Measurements from ENCODE around the gene MLX. TPM values are rescaled to one million over a fixed set of nuclear protein-coding genes. Genes with fewer than 3 reads are reported as not detected.
A peak's percentile ranks its signal among the peaks of the same experiment; 100 is the strongest.

The MLX gene
- total and polyA plus RNA-seq, 8 donors, result 39.1 to 101 (median 59.5) TPM

DNA sequence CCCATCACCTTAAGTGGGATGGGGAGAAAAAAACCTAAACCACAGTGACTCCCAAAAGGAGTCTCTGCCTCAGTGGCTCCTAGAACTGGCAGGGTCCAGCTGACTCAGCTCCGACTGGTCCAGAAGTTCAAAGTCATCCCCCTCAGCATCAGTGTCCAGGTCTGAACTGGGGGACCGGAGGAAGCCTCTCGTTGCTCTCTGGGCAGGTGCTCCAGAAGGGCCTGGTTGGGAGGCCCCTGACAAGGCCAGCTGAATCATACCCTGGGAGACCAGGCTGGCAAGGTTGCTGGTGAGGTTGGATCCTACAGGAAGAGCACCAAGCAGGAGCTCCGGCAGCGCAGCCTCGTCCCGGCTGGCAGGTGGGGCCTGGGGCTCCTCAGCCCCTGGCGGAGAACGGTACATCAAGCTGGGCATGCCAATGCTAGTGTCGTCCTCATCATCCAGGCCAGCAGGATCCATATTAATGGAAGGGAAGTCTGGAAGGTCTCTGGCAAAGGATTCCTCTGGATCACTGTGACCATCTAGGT is 14.9 kb downstream of the MLX start:
- H3K4me1 ChIP-seq, result peaks cover 23 to 56% (median 49%) of the 10 kb centered on the region in 4 donors
- H3K36me3 ChIP-seq, result peaks cover 52 to 77% (median 75%) of the 10 kb centered on the region in 4 donors
- intact Hi-C loops (cut with DNase I; ENCODE audit: low total_unique reads), result loop anchor here (10.0 kb wide), 1 partner anchor 103 kb away; the partner anchor contains the start of genes CCR10 and CNTNAP1
- DNase-seq, result no peak
- 85 to 93% (median 91%) methylated on average over 6 to 10 of the region's 10 CpGs for WGBS, 5 donors
- H3K27me3 ChIP-seq, result no peaks in the 10 kb centered on the region
- TF ChIP-seq POLR2A (IDR thresholded peaks at IDR 0.05), result no peak
- TF ChIP-seq, protein P1, sequence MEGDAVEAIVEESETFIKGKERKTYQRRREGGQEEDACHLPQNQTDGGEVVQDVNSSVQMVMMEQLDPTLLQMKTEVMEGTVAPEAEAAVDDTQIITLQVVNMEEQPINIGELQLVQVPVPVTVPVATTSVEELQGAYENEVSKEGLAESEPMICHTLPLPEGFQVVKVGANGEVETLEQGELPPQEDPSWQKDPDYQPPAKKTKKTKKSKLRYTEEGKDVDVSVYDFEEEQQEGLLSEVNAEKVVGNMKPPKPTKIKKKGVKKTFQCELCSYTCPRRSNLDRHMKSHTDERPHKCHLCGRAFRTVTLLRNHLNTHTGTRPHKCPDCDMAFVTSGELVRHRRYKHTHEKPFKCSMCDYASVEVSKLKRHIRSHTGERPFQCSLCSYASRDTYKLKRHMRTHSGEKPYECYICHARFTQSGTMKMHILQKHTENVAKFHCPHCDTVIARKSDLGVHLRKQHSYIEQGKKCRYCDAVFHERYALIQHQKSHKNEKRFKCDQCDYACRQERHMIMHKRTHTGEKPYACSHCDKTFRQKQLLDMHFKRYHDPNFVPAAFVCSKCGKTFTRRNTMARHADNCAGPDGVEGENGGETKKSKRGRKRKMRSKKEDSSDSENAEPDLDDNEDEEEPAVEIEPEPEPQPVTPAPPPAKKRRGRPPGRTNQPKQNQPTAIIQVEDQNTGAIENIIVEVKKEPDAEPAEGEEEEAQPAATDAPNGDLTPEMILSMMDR (IDR thresholded peaks at IDR 0.05), result no peak
- no peak for TF ChIP-seq POLR2AphosphoS5 (IDR thresholded peaks at IDR 0.05)
- no peaks in the 10 kb centered on the region for H3K9me3 ChIP-seq
- H3K27ac ChIP-seq, result no peak overlapping the region
- H3K4me3 ChIP-seq, result no peak overlapping the region

DNA sequence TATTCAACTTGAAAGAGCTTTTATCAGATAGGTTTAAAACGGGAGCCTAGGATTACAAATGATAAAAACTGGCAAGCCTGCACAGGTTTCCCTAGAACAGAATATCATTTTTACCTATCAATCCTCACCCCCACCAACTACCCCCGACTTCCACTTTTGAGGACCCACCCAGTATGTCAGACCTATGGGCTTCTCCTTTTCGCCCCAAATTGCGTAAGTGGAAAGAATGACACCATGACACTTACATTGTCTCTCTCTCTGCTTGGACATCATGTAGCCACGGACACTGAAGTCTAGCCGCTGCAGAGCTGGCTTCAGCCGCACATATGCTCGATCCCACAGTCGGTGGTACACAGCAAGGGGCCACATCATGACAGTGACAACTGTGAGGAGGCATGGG is 18.0 kb downstream of the MLX start:
- peaks cover 31 to 55% (median 45%) of the 10 kb centered on the region in 4 donors for H3K4me1 ChIP-seq
- H3K36me3 ChIP-seq, result peaks cover 58 to 100% (median 98%) of the 10 kb centered on the region in 4 donors
- intact Hi-C loops (cut with DNase I; ENCODE audit: low total_unique reads), result loop anchor here (10.0 kb wide), 1 partner anchor 100 kb away; the partner anchor contains the start of genes CCR10 and CNTNAP1
- no peaks in the 10 kb centered on the region for H3K27me3 ChIP-seq
- 71 to 87% (median 83%) methylated on average over 8 to 9 of the region's 9 CpGs for WGBS, 5 donors
- TF ChIP-seq POLR2A (IDR thresholded peaks at IDR 0.05), result no peak
- TF ChIP-seq POLR2AphosphoS5 (IDR thresholded peaks at IDR 0.05), result no peak
- no peak for TF ChIP-seq EP300 (IDR thresholded peaks at IDR 0.05)
- TF ChIP-seq, protein P1 (IDR thresholded peaks at IDR 0.05), result no peak
- H3K9me3 ChIP-seq, result no peaks in the 10 kb centered on the region
- H3K27ac ChIP-seq, result peak overlapping the region in 3 of 5 donors; percentile 71 to 75 (median 74)
- no peak overlapping the region for H3K4me3 ChIP-seq
- DNase-seq, result no peak

DNA sequence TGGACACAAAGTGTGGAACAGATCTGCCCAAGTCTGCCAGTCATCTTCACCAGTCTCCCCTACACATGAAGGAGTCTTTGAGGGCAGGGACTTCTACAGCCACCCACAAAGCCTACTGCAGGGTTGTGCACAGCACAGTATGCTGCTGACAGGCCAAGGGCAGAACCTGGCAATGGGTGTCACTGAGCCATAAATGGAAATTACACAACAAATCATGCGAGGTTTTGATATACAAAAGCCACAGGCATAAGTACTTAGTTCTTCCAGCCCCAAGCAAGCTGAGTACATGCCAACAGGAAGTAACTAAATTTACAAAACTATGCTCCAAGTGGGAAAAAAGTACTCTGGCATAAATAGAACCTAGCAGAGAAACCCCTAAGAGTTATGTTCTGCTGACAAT is 18.5 kb downstream of the MLX start:
- peak overlapping the region in 3 of 5 donors; percentile 71 to 75 (median 74) for H3K27ac ChIP-seq
- 6 to 16% (median 10%) methylated on average over 1 of the region's 1 CpG for WGBS, 5 donors
- no peaks in the 10 kb centered on the region for H3K9me3 ChIP-seq
- intact Hi-C loops (cut with DNase I; ENCODE audit: low total_unique reads), result loop anchor here (10.0 kb wide), 1 partner anchor 99 kb away; the partner anchor contains the start of genes CCR10 and CNTNAP1
- peaks cover 61 to 100% (median 98%) of the 10 kb centered on the region in 4 donors for H3K36me3 ChIP-seq
- H3K4me1 ChIP-seq, result peaks cover 31 to 51% (median 44%) of the 10 kb centered on the region in 4 donors
- no peaks in the 10 kb centered on the region for H3K27me3 ChIP-seq
- no peak for DNase-seq
- H3K4me3 ChIP-seq, result no peak overlapping the region
- TF ChIP-seq, protein P1 (IDR thresholded peaks at IDR 0.05), result no peak
- TF ChIP-seq POLR2AphosphoS5 (IDR thresholded peaks at IDR 0.05), result no peak
- no peak for TF ChIP-seq POLR2A (IDR thresholded peaks at IDR 0.05)
- no peak for TF ChIP-seq EP300 (IDR thresholded peaks at IDR 0.05)

DNA sequence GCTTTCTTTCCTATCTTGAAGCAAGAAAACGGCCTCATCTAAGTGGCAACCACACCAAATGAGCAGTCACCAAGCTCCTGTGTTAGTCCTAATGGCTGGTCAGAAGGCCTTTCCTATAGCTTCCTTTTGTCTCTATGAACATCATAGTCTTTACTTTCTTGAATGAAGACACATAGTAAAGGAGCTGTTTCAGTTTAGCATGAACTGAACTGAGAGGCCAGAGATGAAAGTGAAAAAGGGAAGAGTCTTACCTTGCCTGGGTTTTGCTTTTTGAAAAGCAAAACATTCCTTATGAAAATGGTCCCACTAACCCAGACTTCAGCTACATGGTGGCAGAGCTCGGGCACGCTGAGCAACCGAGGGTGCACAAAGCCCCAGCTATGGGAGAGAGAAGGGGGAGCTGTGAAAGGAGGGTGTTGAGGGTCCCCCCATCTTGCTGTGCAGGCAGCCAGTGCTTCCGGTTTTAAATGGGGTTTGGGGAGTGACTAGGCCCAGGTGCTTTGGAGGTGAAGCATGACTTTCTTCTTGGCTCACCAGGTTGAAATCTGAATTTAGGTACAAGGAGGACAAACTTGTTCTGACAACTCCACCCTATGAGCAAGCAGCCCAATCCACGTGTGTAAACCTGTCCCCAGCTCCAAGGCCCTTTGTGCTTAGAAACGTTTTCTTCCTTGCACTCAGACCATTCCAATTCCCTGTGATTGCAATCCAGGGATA is 19.8 kb downstream of the MLX start:
- Histone ChIP-seq H3K27me3 (no peaks in the 10 kb centered on the region), H3K9me3 (no peaks in the 10 kb centered on the region), H3K36me3 (peaks cover 71 to 100% (median 99%) of the 10 kb centered on the region in 4 donors), H3K27ac (peak overlapping the region; percentile 54 to 75 (median 71)), H3K4me1 (peaks cover 31 to 51% (median 44%) of the 10 kb centered on the region in 4 donors), H3K4me3 (no peak overlapping the region)
- intact Hi-C loops (cut with DNase I; ENCODE audit: low total_unique reads), result loop anchor here (10.0 kb wide), 1 partner anchor 98 kb away; the partner anchor contains the start of genes CCR10 and CNTNAP1
- WGBS, 5 donors, result 59 to 67% (median 61%) methylated on average over 7 of the region's 7 CpGs
- TF ChIP-seq POLR2AphosphoS5 (IDR thresholded peaks at IDR 0.05) (peak in 1 of 3 donors; percentile 11), POLR2A (IDR thresholded peaks at IDR 0.05) (no peak)
- no peak for DNase-seq
